Hepatocyte (in vitro differentiated cells): ENCODE data around the gene ZEB1.

ENCODE experiments used
- CTCF ChIP-seq: fragments of 200-600 bp; sonication (generic); IDR thresholded peaks from 2 replicates; pipeline ENCODE4 v1.5.1; 2016; ENCODE audit warnings: antibody characterized with exemption, mild to moderate bottlenecking; ENCODE audit not compliant: poor library complexity
- EZH2phosphoT487 ChIP-seq: fragments of 200-600 bp; sonication (generic); IDR thresholded peaks from one replicate; pipeline ENCODE4 v1.6.1; 2018; ENCODE audit warnings: antibody characterized with exemption, mild to moderate bottlenecking, low read depth, moderate library complexity; ENCODE audit not compliant: unreplicated experiment, severe bottlenecking

- no peak for TF ChIP-seq CTCF
- TF ChIP-seq EZH2phosphoT487, result no peak
Measured at GRCh38 chr10:31280972-31281371, 38.0 kb upstream of the ZEB1 start.
